Suppressor macrophage treated with lipopolysaccharide for 4 hours (primary cell): ENCODE measurements around the gene RAD54L.
"Not testable (repeated sequence)": the region's sequence is repeated elsewhere in the genome, so short reads cannot be mapped to it uniquely, and the experiment has no call there.

Experiments
- DNase-seq: peaks from one replicate; pipeline ENCODE4 v3.0.0-alpha.2; 2020

RAD54L gene

DNA sequence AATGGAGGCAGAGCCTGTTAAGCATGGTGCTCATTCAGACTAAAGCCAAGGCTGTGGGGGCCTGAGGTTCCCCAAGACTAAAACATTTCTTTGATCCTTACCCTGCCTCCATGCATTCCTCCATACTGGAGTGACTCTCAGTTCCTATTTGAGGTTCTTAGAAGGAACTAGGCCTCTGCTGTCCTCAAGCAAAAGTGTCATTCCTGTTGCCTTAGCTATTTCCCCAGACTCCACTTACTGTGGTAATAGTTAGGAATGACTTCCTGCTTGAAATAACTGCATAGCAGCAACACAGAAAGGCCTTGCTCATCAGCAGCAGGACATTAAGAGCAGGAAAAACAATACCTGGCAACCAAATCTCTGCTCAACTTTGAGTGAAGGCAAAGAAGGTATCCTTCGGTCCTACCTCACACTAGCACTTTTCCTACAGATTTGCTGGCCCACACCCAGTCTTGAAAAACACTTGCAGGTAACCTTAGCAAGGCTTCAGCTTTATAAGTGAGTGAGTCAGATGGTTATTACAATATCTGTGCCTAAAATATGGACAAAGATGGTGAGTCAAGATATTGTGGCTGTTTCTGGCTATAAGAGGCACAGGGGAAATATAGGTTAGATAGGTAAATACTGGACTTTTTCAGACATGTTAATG lies 41.0 kb downstream of the RAD54L start:
- DNase-seq, result peak; percentile 42

- DNase-seq, result no peak
Observed at GRCh38 chr1:46289134-46289494, 41.6 kb downstream of the RAD54L start.

DNA sequence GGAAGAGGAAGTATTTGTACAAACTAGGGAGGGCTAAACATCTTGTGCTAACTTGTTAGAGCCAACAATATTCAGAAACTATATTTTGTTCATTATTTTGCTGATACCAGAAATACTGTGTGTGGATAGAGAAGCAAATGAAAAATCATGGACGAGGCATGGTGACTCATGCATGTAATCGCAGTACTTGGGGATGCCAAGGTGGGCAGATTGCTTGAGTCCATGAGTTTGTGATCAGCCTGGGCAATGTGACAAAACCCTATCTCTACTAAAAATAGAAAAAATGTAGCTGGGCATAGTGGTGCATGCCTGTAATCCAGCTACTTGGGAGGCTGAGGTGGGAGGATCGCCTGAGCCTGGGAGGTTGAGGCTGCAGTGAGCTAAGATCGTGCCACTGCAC lies 42.4 kb downstream of the RAD54L start:
- DNase-seq, result no peak

DNA sequence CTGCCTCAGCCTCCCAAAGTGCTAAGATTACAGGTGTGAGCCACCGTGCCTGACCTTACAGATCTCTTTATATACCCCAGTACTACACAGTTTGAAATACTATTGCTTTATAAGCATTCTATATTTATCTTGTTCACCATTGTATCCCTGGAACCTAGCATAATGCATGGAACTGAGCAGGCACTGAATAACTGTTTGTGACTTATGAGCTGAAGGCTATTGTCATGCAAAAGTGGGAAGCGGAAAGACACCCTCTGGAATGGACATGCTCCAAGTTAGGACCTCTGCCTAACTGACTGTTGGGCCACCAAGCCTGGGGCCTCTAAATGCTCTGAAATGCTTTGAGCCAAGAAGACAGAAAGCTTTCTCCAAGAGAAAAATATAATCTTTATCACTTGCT lies 47.7 kb downstream of the RAD54L start:
- DNase-seq, result no peak

DNA sequence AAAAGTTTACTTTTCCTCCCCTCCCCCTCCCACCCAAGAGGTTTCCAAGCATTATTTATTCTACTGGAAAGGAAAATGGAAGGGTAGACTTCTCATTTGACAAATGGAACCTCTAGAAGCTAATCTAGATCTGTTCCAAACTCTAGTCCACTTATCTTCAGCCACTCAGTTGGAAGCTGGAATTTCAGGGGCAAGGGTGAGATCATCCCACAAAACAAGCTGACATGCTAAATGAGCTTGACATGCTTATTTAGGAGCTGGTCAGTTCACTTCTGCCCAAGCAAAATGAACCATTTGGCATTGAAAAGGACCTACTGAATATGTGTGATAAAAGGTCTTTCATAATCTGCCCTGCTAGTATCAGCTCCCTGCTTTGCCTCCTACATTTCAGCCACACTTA lies 50.8 kb downstream of the RAD54L start:
- DNase-seq, result no peak

DNA sequence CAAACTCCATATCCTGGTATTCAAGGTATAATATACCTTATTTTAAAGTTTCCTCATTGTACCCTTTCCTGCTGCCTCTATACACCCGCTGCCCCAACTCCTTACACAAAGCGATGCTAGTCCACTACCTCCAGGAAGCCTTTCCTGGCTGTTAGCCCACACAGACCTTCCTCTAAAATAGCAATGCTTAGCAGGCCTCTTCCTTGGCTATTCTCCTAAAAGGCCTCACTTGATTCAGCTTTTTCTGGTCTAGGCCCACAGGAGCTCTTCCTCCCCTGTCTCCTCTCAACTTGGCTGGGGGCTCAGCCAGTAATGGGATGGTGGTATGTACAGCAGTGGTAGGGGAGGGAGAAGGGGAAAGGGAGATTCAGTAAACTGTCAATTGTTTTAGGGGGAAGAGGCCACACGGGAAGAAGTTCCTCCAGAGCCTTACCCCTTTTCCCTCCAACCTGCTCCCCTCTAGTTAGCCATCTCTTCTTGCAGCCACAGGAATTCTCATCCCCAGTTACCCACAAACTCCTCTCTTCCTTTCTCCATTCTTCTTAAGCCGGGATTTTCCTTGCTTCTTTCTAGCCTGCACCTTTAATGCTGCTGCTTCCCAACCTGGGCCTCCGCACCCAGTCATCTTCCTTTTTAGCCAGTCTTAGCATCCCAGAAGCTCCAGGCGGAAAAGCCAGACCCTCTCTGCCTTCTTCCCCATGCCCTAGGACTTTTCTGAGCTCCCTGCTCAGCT lies 53.3 kb downstream of the RAD54L start:
- no peak for DNase-seq

DNA sequence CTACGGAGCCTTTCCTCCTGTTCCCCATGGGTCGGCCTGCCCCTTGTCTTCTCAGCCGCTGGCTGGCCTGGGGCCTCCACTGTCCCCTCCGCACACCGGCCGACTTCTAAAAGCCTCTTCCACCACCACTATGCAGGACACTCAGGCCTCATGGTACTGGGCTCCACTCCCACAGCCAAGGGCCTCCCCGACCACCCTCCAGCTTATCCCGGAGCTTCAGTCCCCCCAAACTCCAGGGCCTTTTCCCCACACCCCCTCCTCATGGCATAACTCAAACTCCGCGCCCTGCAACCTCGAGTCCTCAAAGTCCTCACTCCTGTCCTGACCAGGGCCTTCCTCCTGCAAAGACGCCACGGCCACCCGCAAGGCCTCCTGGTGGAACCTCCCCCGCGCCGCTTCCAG lies 53.8 kb downstream of the RAD54L start:
- no peak for DNase-seq

DNA sequence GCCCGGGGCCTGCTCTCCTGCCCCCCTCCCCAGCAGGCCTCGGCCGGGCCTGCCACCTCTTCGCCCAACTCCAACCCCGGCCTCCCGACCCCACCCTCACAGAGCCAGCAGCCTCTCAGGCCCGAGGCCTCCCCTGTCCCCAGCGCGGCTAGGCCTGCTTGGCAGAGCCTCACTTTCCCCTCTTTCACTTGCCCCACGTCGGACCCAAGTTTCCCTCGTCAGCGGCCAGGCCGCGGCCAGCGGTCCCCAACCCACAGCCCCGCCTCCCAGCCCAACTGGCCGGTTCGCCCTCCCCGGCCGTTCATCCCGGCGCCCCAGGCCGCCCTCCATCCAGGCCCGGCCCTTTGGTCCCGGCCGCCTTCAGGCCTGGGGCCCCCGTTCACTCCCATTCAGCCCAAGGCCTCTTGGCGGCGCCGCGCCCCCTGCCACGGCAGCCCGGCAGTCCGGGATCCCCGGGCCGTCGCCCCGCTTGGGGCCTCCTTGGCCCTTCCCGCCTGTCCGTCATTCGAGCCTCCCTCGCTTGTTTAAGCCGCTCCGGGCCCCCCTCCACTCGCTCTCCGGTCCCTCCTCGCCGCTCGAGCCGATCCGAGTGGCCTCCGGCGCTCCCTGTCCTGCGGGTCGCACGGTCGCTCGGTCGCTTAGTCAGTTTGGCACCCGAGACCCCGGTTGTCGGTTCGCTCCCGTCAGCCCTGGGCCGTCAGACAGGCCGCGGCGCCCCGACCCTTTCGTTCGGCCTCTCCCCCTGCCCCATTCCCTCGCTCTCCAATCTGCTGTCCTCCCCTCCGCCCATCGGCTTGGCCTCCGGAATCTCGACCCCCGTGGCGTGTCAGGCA lies 54.5 kb downstream of the RAD54L start:
- peak; percentile 70 for DNase-seq

DNA sequence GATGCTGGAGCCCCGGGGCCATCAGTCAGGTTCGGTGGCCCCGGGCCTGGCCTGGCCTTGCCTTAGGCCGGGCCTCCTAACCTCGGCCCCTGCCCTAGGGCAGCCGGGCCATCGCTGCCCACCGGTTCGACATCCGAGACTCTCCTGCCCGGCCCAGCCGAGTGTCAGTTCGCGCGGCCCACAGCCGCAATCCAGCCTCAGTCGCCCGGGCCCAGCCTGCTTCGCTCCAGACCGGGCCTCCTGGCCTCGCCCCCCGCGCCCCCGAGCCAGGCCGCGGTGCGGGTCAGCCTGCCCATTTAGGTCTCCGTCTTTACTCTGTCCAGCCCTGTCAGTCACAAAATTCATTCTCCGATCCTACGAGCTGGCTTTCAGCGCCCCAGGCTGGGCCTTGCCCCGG lies 55.1 kb downstream of the RAD54L start:
- DNase-seq, result peak; percentile 45

DNA sequence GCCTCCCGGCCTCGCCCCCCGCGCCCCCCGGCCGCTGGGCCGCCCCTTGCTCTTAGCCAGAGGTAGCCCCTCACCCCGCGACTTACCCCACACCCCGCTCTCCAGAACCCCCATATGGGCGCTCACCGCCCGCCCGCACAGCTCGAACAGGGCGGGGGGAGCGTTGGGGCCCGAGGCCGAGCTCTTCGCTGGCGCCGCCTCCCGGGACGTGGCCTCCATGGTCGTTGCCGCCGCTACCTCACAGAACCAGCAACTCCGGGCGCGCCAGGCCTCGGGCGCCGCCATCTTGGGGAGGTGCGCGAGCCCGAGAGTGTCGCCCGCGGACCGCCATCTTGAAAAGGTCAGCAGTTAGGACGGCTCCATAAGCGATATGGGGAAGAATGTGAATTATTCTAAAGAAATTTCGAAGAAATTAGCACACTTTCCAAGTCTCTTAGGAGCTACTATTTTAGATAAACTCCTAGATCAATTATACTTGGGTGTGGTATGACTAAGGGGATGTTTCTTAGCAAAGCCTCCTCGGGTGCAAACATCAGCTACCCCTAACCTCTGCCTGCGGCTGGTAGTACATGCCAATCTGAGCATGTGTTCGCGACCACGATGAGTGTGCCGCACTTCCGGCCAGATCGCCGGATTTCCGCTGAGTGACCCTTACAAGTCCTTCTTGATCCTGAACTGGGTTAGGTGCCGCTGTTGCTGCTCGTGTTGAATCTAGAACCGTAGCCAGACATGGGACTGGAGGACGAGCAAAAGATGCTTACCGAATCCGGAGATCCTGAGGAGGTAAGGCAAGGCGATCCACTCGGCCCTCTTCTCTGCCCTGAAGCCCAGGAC lies 55.7 kb downstream of the RAD54L start, which contains the start of the genes LRRC41 and UQCRH:
Gene LRRC41, minus strand, starts transcription at position 579 of the 834 bp plus-strand sequence. Its CDS starts 294 bp downstream, at position 285.
Gene UQCRH, plus strand, starts transcription at position 661 of the 834 bp plus-strand sequence. Its CDS starts 69 bp downstream, at position 730.
- peak; percentile 97 for DNase-seq

DNA sequence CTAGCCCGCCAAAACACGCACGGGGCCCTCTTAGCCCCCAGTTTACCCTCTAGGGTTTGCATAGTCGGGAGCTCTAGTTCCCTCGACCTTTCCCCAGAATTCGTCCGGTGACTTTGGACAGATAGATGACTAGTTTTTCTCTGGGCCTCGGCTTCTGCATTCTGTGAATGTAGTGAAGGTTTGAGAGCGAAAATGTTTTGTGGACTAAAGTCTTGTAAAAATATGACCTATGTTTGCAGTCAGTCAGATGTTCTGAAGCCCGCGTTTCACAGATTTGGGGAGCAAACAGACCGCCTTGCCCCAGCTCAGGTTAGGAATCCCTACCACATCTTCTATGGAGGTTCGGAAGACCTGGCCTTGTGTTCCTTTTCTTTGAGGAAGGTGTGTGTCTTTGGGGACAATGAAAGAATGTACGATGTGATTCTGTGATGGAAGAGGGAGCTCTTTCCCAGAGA lies 56.3 kb downstream of the RAD54L start:
- no peak for DNase-seq

DNA sequence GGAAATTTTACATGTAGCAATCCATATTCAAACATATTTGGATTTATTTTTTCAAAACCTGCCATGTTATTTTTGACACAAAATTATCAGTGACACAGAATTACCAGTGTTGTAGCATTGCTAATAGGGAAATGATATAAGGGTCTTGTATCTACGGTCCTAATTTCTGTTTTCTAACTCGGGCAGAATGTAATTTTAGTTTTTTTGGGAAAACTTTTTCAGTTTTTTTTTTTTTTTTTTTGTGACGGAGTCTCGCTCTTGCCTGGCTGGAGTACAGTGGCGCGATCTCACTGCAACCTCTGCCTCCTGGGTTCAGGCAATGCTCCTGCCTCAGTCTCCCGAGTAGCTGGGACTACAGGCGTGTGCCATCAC lies 58.6 kb downstream of the RAD54L start:
- no peak for DNase-seq

GRCh38 chr1:46309401-46310159 lies 62.0 kb downstream of the RAD54L start:
- no peak for DNase-seq

DNA sequence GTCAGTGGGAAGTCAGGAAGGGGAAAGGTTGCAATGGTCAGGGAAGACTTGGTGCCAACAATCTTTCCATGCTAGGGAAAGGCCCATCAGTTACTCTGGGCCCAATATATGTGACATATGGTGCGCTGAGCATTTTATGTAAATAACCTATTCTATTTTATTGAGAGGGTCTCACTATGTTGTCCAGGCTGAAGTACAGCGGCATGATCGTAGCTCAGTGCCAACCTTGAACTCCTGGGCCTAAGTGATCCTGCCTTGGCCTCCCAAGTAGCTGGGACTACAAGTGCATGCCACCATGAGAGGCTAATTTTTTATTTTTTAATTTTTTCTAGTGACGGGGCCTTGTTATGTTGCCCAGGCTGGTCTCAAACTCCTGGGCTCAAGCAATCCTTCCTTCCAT lies 62.8 kb downstream of the RAD54L start:
- DNase-seq, result no peak

GRCh38 chr1:46315669-46316403 lies 68.3 kb downstream of the RAD54L start:
- no peak for DNase-seq

DNA sequence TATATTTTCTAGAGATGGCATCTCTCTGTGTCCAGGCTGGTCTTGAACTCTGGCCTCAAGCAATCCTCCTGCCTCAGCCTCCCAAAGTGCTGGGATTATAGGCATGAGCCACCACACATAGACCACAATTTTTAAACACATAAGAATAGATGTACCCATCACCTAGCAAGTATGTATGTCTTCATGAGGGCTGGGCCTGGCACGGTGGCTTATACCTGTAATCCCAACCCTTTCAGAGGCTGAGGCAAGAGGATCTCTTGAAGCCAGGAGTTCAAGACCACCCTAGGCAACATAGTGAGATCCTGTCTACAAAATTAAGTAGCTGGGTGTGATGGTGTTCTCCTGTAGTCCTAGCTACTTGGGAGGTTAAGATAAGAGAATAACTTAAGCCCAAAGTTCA lies 69.8 kb downstream of the RAD54L start:
- DNase-seq, result no peak

DNA sequence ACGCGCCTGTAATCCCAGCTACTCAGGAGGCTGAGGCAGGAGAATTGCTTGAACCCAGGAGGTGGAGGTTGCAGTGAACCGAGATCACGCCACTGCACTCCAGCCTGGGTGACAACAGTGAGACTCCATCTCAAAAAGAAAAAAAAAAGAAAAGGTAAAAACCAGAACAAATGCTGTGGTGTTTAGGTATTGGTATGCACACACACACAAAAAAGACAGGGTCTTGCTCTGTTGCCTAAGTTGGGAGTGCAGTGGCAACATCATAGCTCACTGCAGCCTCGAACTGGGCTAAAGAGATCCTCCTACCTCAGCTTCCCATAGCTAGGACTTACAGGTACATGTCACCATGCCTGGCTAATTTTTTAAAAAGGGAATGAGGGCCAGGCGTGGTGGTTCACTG lies 71.7 kb downstream of the RAD54L start:
- DNase-seq, result not testable (repeated sequence)

GRCh38 chr1:46319960-46320914 lies 72.7 kb downstream of the RAD54L start:
- DNase-seq, result not testable (repeated sequence)

DNA sequence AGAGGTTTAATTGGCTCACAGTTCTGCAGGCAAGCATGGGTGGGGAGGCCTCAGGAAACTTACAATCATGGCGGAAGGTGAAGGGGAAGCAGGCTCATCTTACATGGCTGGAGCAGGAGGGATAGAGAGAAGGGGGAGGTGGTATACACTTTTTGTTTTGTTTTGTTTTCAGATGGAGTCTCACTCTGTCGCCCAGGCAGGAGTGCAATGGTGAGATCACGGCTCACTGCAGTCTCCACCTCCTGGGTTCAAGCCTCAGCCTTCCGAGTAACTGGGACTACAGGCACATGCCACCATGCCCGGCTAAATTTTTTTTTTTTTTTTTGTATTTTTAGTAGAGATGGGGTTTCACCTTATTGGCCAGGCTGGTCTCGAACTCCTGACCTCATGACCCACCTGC lies 74.6 kb downstream of the RAD54L start:
- DNase-seq, result not testable (repeated sequence)
